H1 (cell line): Measurements from ENCODE around the gene UBAP1L. TPM values are rescaled to one million over a fixed set of nuclear protein-coding genes. Genes with fewer than 3 reads are reported as not detected.
A peak's percentile ranks its signal among the peaks of the same experiment; 100 is the strongest.

Source experiments
- ASH2L ChIP-seq: fragments of 200-600, 300-600 bp; sonication (generic); IDR thresholded peaks from one replicate; pipeline ENCODE4 v1.7.1; 2017; ENCODE audit warnings: low read length
- CTCF ChIP-seq, 3 experiments: IDR thresholded peaks; 1 replicate in 2 of 3; 2 replicates in 1 of 3; pipeline versions ENCODE4 v1.5.1 to v1.6.1; 2011; ENCODE audit warnings: low read length in 3 of 3, mild to moderate bottlenecking in 3 of 3, inconsistent platforms in 2 of 3, low read depth in 1 of 3, moderate library complexity in 1 of 3; ENCODE audit not compliant: insufficient read depth in 1 of 3; ENCODE audit errors: control extremely low read depth in 1 of 3
- EZH2 ChIP-seq: fragments of 200-600 bp; sonication (generic); IDR thresholded peaks from 2 replicates; pipeline ENCODE4 v1.7.1; 2012; ENCODE audit warnings: low read depth, mild to moderate bottlenecking, moderate library complexity, low read length, inconsistent platforms; ENCODE audit not compliant: severe bottlenecking
- GABPA ChIP-seq: IDR thresholded peaks from 2 replicates; pipeline ENCODE4 v1.6.1; 2011; ENCODE audit warnings: mild to moderate bottlenecking, low read length, moderate library complexity, borderline replicate concordance; ENCODE audit not compliant: insufficient read depth
- RAD21 ChIP-seq, 2 experiments: IDR thresholded peaks in 1 of 2; conservative IDR thresholded peaks in 1 of 2; 2 replicates each; pipeline ENCODE4 v1.6.1; 2011; ENCODE audit warnings: low read depth in 2 of 2, low read length in 2 of 2, improper control_type of control experiment in 1 of 2, inconsistent platforms in 1 of 2, mild to moderate bottlenecking in 1 of 2, moderate library complexity in 1 of 2
- RFX5 ChIP-seq: IDR thresholded peaks from 2 replicates; pipeline ENCODE4 v1.6.1; 2011; ENCODE audit warnings: low read depth, low read length, improper control_type of control experiment, borderline replicate concordance
- SIN3A ChIP-seq, 2 experiments: IDR thresholded peaks in 1 of 2; conservative IDR thresholded peaks in 1 of 2; 2 replicates each; pipeline ENCODE4 v1.6.1; 2011 to 2012; ENCODE audit warnings: low read length in 2 of 2, improper control_type of control experiment in 1 of 2, low read depth in 1 of 2, mild to moderate bottlenecking in 1 of 2
- SIX5 ChIP-seq: IDR thresholded peaks from 2 replicates; pipeline ENCODE4 v1.6.1; 2011; ENCODE audit warnings: mild to moderate bottlenecking, low read depth, low read length
- SP4 ChIP-seq: IDR thresholded peaks from 2 replicates; pipeline ENCODE4 v1.6.1; 2012; ENCODE audit warnings: low read length, inconsistent platforms
- TCF12 ChIP-seq: IDR thresholded peaks from 2 replicates; pipeline ENCODE4 v1.6.1; 2011; ENCODE audit warnings: low read depth, mild to moderate bottlenecking, low read length
- polyA plus RNA-seq, 7 experiments: library from polyadenylated mRNA; depleted of rRNA in 3 of 7; stranded (reverse) in 5 of 7; unstranded in 2 of 7; fragments of >200 nt in 5 of 7; fragments of 200-250 nt in 2 of 7; gene quantifications; 1 replicate in 5 of 7; 2 replicates in 1 of 7; 4 replicates in 1 of 7; pipeline versions ENCODE4 v1.2.1 to v1.2.3, GENCODE V29; 2011 to 2013; ENCODE audit warnings: missing spikeins in 2 of 7, mixed read lengths in 2 of 7
- total RNA-seq: library from RNA; stranded (reverse); fragmentation: NEBNext Ultra II Directional; extraction: Animal tissue kit (Norgen Biotek cat#: 25700); gene quantifications from 2 replicates; pipeline ENCODE4 v1.2.1, GENCODE V29; 2021

UBAP1L gene
- total and polyA plus RNA-seq, 2 of the 8 experiments (the other 6 are each of a cell fraction or from before 2014, with no cell fraction given) = 0.67 to 1.7 TPM

GRCh38 chr15:65101411-65101890 lies 13.5 kb downstream of the UBAP1L start (continued):
- TF ChIP-seq SIN3A (conservative IDR thresholded peaks at IDR 0.05 in 1 of 2, IDR thresholded peaks at IDR 0.05 in 1 of 2; ENCODE audit: low read depth in 1 of 2, low read length in 2 of 2) = no peak
- peak; percentile 90 for TF ChIP-seq RAD21 (IDR thresholded peaks at IDR 0.05 in 1 of 2, conservative IDR thresholded peaks at IDR 0.05 in 1 of 2; ENCODE audit: low read depth in 2 of 2, low read length in 2 of 2)
- TF ChIP-seq EZH2 = no peak
- peak; percentile 73; the same call in 1 of the 2 replicates for TF ChIP-seq GABPA
- no peak for TF ChIP-seq ASH2L
- no peak for TF ChIP-seq TCF12
- peak; percentile 74 to 97 (median 92) for TF ChIP-seq CTCF (IDR thresholded peaks at IDR 0.05; ENCODE audit: control extremely low read depth in 1 of 3, insufficient read depth in 1 of 3, low read depth in 1 of 3, low read length in 3 of 3)
- TF ChIP-seq SP4 = no peak
- TF ChIP-seq RFX5 = no peak
- no peak for TF ChIP-seq SIX5
